LHCN-M2 (cell line): ENCODE results near the gene ST3GAL6. TPM values are rescaled to one million over a fixed set of nuclear protein-coding genes. Genes with fewer than 3 reads are reported as not detected.

Experiments used
- DNase-seq: peaks from one replicate; pipeline ENCODE4 v3.0.0-alpha.2; 2012; ENCODE audit warnings: low read depth
- polyA plus RNA-seq: library from polyadenylated mRNA; unstranded; fragments of >200 nt; gene quantifications from one replicate; pipeline ENCODE4 v1.2.1, GENCODE V29; 2012; ENCODE audit warnings: missing spikeins
- total RNA-seq: library from RNA; depleted of rRNA; stranded (reverse); fragments of >200 nt; gene quantifications from 2 replicates; pipeline ENCODE4 v1.2.3, GENCODE V29; 2014; rRNA removed

ST3GAL6 gene
- 0.63 and 3.8 TPM in 2 replicates for total RNA-seq
- polyA plus RNA-seq, result 0.22 TPM

DNA sequence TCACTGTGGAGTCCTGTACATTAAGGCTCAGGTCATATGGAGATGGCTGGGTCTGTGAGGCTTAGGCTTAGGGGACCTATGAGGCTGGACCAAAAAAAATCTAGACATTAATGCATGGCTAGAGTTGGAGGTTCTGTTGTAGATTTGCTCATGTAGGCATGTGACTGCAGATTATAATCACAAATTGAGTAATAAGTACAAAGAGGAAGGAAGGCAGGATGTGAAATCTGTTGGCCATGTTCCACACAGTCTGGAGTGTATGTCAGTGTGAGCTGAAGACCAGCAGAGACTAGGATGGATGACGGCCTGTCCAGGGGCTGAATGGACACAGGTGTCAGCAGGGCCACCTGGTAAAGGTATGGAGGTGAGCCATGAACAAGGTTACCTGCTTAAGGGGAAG, at the start of gene ST3GAL6:
ST3GAL6 (plus strand) TSS at position 265 of the 400 bp plus-strand sequence. CDS start 5,101 bp downstream, outside the sequence.
- no peak for DNase-seq

DNA sequence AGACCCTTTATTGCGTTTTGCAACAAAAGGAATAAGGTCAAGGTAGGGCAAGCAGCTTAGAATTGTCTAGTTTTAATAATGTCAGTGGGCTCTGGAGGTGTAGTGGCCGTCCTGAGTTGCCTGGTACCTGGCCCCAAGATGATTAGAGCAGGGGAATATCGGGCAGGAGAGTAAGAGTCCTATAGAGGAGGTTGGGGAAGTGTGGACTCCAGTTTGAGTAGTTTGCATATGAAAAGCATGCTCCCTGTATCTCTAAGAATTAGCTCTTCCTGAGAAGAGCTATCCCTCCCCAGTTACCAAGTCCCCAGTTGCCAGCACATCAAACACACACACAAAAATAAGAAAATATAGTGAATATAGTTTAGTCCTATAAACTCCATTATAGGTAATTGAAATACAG, 49.2 kb upstream of the ST3GAL6 start:
- DNase-seq, result no peak

GRCh38 chr3:98717584-98717983, 45.6 kb upstream of the ST3GAL6 start:
- DNase-seq, result no peak

- DNase-seq, result no peak
Observed at GRCh38 chr3:98718730-98719129, 44.4 kb upstream of the ST3GAL6 start.

- no peak for DNase-seq
Observed at GRCh38 chr3:98721776-98722175, 41.4 kb upstream of the ST3GAL6 start.

- DNase-seq, result no peak
Observed at GRCh38 chr3:98722389-98722788, 40.8 kb upstream of the ST3GAL6 start.

DNA sequence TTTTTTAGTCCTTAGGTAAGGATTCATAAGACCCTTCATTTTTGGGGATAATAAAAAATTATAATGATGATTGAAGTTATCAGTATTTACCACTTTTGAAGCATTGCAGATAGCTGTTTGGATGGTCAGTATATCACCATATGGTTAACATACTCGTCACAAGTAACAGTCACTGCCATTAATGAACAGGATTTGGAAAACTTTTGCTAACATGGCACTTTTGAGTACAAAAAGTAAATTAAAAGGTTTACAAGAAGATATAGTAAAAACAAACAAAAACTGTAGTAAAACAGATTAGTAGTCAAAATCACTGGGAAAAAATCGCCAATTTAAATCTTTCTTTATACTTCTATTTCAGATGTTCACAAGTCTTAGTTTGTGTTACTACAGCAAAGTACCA, 37.8 kb upstream of the ST3GAL6 start:
- DNase-seq, result no peak

- no peak for DNase-seq
Observed at GRCh38 chr3:98726084-98726483, 37.1 kb upstream of the ST3GAL6 start.

- DNase-seq, result no peak
Observed at GRCh38 chr3:98727638-98728037, 35.5 kb upstream of the ST3GAL6 start.

- no peak for DNase-seq
Observed at GRCh38 chr3:98728672-98729071, 34.5 kb upstream of the ST3GAL6 start.

- peak; percentile 68 for DNase-seq
Observed at GRCh38 chr3:98730338-98730737, 32.8 kb upstream of the ST3GAL6 start.

DNA sequence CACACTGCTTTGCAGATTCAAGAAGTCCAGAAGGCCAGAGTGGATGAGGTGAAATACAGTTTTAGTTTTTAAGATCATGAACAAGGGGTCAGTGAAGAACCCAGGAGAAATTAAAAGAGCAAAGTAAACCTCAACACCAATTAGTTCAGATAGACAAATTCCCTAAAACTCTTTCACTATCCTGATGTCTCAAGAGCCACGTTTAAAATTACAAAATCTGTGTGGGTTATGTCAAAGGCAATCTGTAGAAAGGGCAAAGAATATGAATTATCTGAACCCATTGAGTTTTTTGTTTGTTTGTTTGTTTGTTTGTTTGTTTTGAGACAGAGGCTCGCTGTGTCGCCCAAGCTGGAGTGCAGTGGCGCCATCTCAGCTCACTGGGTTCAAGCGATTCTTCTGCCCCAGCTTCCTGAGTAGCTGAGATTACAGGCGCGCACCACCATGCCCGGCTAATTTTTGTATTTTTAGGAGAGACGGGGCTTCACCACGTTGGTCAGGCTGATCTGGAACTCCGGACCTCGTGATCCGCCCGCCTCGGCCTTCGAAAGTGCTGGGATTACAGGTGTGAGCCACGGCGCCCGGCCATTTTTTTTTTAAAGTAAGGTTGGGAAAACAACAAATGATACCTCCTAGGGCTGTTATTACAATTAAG, 32.1 kb upstream of the ST3GAL6 start:
- DNase-seq, result no peak

DNA sequence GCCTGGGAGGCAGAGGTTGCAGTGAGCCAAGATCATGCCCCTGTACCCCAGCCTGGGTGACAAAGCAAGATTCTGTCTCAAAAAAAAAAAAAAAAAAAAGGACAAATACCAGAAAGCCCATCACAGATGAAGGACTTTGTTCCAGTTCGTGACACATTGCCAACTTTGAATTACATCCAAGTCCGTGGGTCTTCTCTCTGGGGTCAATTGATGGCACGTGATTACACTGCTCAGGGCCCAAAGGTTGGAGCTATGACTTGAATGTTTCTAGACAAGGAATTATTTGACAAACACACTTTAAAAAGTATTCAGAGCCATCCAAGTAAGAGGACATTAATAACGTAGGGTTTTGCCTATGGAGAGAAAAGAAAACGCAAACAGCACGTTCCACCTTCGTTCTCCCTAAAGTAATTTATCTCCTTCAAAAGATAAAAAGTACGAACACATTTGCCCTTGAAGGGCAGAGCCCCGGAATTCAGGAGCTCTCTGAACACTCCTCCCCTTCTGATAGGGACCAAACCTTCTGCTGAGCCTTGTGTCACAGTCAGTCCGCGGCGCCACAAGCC, 31.3 kb upstream of the ST3GAL6 start:
- DNase-seq, result no peak

- DNase-seq, result peak; percentile 18
Observed at GRCh38 chr3:98732286-98733052, 30.7 kb upstream of the ST3GAL6 start.

- DNase-seq, result no peak
Observed at GRCh38 chr3:98733053-98733811, 29.9 kb upstream of the ST3GAL6 start.

GRCh38 chr3:98733812-98734281, 29.3 kb upstream of the ST3GAL6 start:
- no peak for DNase-seq

GRCh38 chr3:98734306-98734705, 28.8 kb upstream of the ST3GAL6 start:
- no peak for DNase-seq

DNA sequence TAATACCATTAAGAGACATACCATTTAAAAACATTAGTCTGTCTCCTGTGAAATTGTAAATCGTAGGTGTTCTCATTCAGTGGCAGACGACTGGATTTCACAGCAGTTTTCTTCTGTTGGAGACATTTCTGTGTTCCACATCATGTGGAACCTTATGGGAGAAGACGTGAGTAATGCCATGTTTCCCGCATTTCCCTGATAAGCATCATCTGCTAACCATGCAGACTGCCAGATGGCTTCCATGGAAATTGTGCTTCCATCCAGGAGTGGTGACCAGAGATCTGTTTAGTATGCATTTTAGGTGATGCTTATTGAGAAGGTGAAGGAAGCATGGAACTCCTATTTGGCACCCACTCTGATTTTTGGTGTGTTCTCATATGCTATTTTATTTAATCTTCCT, 28.4 kb upstream of the ST3GAL6 start:
- DNase-seq, result no peak

DNA sequence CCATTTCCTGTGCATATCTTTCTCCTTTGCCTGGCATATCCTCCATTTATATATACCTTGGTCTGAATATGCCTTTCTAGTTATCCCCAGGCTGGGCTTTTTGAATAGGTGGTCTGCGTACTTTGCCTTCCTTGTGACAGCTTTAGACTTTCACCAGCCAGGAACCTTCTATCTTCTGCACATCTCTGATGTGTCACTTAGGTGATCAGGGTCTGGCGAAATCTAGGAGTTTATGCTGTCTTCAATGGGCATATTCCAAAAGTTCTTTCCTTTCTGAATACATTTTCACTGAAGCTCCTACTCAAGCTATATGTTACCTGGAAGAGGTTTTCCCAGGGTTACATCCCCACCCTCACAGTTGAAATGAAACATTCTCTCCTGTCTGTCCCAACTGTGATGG, 27.8 kb upstream of the ST3GAL6 start:
- DNase-seq, result no peak

DNA sequence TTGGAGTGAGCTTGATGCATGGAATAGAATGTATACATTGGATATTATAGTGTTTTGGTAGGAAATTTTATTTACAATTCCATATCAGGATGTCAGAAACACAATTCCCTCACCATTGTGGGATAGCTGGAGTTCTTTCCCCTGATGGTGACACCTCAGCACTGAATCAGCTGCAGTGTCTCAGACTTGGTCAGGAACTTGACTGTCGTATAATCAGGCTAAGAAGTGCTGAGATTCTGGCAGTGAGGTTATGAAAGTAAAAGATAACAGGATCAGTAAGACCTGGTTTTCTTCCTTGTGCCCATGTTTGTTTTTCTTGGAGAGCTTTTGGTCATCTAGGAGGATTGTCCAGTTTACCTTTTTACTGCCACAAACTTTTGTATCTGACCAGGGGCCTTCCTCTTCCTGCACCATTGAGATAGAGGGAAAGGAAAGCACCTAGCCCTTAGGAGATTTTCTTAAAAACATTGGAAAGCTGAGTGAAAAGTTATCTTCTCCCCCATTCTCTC, 27.3 kb upstream of the ST3GAL6 start:
- no peak for DNase-seq

DNA sequence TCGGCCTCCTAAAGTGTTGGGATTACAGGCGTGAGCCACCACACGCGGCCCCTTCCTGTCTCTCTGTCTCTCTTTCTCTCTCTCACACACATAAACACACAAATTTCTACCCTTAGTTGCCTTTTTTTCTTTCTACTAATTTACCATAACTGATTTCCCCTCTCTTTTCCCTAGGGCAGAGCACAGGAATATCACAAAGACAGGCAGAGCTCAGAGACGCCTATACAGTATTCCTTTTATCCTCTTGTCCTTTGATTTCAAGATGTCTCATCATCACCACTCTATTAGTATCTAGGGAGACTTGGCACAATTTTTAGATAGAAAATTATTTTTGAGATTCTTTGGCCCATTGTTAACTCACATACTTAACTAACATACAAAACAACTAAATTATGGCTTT, 25.8 kb upstream of the ST3GAL6 start:
- DNase-seq, result no peak

- DNase-seq, result no peak
Observed at GRCh38 chr3:98739266-98739665, 23.9 kb upstream of the ST3GAL6 start.
